Left ventricle myocardium superior (tissue), 1 donor: ENCODE results near the gene REN. TPM values are rescaled to one million over a fixed set of nuclear protein-coding genes. Genes with fewer than 3 reads are reported as not detected.

ENCODE experiments used
- ATAC-seq: fragments of 200-7000 bp; cut with Tn5 transposase; one replicate; pipeline ENCODE4 v1.9.1; 2020; ENCODE audit warnings: mild to moderate bottlenecking, moderate library complexity
- DNase-seq: peaks from one replicate; pipeline ENCODE4 v3.0.0-alpha.2; 2020
- intact Hi-C: fragments of 100-400 bp; cut with micrococcal nuclease; formaldehyde crosslinking; loops from one replicate; pipeline ENCODE4 v1.11.0; 2022
- total RNA-seq: library from RNA; stranded (reverse); fragmentation: NEBNext Ultra II Directional; extraction: Animal tissue kit (Norgen Biotek cat#: 25700); gene quantifications from one replicate; pipeline ENCODE4 v1.2.1, GENCODE V29; 2021
- donor health status: DM: no; HTN: yes; CAD: no; lungs with severe emphysema.

Gene REN
- total RNA-seq, 1 donor from 2014 or later: not detected

DNA sequence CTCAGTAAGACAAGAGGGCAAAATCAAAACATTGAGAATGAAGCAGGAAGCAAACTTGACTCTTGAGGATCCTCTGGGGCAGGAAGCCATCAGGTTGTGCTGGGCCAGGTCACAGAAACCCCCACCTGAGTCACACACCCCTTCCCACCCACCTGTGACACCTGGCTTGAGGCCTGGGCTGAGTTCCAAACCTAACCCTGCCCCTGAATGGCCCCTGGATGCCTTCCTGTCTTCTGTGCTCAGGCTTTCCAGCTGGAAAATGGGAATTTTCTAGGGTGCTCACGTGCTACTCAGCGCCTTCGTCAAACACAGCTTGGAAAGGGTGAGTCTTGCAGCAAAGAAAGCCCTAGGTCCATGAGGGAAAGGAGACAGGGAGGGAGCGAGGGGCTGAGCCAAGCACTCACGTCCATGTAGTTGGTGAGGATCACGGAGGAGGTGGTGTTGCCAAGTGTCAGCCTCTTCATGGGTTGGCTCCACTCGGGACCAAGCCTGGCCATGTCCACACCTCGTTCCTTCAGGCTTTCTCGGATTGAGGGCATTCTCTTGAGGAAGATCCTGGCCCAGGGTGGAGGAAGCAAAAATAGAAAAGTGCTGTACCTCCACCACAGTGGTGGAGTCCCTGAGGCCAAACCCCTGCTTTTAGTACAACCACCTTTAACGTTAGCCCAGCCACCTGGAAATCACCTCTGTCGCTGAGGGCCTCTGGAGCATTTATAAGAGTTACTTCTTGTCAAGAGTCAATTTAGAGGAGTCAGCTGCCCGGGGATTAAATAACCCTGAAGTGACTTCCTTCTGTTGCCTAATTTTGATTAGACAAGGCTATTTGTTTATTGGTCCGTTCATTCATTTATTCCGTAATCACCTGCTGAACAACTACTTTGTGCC lies 4.3 kb downstream of the REN start:
- no peak for DNase-seq
- intact Hi-C loops: loop anchor here (2.0 kb wide), 1 partner anchor 201 kb away; no protein-coding TSS in a partner anchor

DNA sequence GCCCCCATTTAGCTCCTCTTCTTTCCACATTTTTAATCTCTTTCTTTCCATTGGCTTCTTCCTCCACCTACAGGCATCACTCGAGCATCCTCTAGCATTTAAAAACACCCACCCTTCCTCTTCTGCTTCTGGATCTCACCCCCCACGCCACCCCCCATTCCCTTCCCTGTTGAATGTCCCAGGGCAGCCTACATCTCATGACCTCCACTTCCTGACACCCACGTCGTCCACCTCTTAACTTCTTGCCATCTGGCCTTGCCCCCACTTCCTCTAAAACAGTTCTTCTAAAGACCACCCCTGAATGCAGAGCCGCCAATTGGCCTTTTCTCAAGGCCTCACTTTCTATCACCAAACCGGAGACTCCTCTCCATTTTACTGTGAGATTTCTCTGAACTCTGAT lies 8.2 kb downstream of the REN start:
- no peak for DNase-seq
- intact Hi-C loops: no loop called here
- ATAC-seq: no peak

More for the DNA sequence above, 4.3 kb downstream of the REN start:
- no peak for ATAC-seq

DNA sequence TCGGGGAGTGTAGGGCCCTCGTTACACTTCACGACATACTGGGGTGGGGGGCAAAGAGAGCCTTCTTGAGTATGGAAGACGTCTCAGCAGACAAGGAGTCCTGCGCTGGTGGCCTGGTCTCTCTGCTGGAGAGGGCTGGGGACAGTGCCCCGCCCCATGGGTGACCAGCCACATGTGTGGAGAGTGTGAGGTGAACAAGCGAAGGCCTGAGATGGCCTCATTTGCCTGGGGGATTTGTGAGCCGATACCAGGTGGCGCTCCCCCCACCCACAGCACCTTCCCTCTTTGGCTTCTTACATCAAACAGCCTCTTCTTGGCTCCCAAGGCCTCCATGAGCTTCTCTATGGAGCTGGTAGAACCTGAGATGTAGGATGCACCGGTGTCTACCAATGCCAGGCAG lies 10.3 kb downstream of the REN start:
- intact Hi-C loops: no loop called here

DNA sequence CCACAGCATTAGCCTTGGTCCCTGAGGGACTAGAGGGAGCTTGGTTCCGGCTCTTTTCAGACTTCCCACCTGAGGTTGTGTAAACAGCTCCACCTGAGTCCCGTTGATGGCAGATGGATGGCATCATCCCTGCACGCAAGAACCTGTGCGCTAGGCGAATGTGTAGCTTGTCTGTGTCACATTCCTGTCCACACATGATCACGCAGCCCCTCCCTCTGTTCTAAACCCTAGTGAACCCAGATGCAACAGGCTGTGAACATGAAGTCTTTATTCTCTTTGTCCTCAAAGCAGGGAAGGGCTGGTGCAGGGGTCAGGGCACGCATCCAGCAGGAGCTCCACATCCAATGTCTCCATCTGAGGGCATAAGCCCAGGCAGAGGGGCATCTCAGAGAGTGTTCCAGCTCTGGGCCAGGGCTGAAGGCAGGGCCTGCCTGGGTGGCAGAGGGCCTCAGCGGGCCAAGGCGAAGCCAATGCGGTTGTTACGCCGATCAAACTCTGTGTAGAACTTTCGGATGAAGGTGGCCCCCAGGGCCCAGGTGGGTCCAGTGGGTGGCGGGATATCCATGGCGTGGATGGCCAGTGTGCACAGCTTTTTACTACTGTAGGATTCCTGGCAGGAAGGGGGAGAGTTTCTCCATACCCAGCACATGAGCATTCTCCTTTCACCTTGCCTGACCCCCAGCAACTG lies 11.4 kb downstream of the REN start:
- no peak for DNase-seq
- intact Hi-C loops: no loop called here
- ATAC-seq: no peak

More for the DNA sequence above, 10.3 kb downstream of the REN start:
- DNase-seq: no peak
- ATAC-seq: no peak

DNA sequence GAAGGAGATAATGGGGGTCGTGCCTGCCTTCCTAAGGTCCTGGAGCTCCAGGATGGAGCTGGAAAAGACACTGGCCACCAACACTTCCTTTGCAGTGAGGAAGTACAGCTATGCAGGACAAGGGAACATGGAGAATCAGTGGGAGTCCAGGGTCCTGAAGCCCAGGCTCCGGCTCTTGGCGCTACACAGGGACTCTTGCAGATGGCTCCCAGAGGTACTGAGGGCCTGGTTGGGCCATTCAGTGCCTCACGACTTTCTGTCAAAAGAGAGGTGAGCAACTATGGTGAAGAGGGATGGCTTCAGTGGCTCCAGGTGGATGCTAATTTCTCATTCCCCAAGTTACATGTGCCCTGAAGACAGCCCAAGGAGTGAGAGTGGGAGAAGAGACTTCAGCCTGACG lies 12.5 kb downstream of the REN start:
- no peak for ATAC-seq
- no peak for DNase-seq
- intact Hi-C loops: no loop called here

DNA sequence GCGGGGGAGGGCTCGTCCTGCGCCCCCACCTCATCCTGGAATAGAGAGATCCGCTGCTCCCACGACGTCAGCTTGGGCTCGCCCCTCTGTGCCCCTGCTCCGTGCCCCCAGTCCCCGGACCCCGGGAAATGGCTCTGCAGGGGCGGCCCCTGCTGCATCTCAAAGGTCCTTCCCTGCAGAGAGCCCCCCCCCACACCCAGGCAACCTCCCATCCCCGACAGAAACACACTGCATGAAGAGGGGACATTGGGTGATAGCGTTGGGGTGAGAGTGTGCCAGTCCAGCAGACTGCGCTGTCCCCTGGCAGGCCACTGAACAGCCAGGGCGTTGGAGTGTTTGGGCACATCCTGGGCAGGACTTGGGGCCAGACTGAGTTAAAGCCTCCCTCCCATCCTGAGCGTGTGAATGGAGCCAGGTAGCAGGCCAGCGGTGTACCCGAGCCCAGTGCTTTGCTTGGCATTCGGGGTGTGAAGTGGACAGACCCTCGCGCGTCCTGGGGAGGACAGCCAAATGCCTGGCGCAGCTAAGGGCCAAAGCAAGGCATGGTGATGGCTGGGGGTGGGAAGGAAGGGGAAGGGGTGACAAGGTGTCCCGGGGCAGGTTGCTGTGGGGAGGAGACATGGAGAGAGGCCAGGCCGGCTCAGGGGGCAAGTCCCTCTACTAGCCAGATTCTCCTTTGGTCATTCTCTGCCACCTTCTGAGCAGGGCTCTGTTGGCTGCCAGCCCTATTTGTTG lies 13.7 kb downstream of the REN start:
- peak; percentile 2 for ATAC-seq
- no peak for DNase-seq
- intact Hi-C loops: no loop called here

DNA sequence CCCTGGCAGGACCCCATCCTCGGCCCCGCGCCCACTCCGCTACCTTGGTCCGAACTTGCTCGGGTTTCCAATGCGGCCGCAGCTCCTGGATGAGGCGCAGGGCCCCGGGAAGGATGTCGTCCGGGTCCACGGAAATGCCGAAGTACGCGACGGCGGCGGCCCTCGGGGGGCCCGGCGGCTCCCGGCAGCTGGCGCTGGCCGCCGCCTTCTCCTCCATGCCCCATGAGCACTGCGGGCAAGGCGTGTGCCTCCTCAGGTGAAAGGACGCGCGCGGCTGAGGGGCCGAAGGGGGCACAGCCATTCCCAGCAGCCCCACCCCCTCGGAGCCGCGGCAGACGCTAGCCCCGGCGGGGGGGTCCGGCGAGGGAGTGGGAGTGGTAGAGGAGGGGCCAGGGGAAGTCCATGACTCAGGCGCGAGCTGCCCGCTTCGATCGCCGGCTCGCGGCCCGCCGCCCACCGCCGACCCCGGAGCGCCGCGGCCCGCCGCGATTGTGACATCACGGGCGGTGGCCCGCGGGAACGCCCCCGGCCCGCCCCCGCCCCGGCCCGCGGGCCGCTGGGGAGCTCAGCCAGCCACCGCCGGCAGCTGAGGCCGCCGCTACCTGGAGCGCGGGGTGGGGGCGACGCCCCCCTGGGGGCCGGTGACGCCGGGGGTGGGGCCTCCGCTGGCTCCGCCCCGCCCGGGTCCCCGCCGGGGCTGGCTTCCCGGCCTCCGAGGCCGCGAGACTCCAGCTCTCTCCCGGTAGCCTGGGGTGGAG lies 14.4 kb downstream of the REN start, which contains the start of gene ETNK2:
ETNK2 (minus strand) TSS at position 493 of the 758 bp plus-strand sequence; CDS start at position 301, 192 bp downstream.
- peak; percentile 68 for ATAC-seq
- DNase-seq: peak; percentile 71
- intact Hi-C loops: no loop called here

DNA sequence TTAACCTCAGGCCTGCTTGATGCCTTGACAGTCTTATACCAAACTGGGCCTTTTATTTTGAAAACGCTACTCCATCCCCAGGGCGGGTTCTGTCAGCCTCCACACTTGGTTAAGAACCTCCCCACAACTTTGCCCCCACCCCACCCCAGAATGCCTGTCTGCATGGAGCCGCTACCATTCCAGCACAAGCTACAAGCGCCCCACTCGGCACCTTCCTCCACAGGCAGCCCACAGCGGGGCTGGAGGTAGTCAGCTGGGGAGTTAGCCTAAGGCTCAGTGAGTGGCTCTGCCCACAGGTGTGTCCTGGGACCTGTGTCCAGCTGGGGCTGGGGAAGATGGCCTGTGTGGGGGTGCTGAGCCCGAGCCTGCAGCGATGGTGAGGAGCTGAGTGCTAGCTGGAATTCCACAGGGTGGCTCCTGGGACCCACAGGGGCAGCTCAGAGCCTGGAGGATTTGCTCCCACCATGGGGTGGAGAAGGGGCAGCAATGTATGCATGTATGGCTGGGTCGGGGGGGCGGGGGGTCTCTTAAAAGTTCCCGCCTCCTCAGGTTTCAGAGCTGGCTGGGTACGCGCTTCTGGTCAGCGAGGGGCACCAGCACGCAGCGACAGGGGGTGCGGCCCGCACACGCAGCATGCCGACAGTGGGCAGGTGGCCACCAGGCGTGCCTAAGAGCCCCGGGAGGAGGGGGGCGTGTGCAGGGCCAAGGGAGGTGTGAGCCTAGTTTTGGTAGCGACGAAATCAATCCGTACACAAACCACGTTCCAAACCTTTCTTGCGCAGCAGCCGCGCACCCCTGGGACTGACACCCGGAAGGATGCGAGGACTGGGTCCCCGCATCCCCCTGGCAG lies 15.2 kb downstream of the REN start:
- DNase-seq (peak; percentile 41), ATAC-seq (peak; percentile 30)
- intact Hi-C loops: no loop called here

DNA sequence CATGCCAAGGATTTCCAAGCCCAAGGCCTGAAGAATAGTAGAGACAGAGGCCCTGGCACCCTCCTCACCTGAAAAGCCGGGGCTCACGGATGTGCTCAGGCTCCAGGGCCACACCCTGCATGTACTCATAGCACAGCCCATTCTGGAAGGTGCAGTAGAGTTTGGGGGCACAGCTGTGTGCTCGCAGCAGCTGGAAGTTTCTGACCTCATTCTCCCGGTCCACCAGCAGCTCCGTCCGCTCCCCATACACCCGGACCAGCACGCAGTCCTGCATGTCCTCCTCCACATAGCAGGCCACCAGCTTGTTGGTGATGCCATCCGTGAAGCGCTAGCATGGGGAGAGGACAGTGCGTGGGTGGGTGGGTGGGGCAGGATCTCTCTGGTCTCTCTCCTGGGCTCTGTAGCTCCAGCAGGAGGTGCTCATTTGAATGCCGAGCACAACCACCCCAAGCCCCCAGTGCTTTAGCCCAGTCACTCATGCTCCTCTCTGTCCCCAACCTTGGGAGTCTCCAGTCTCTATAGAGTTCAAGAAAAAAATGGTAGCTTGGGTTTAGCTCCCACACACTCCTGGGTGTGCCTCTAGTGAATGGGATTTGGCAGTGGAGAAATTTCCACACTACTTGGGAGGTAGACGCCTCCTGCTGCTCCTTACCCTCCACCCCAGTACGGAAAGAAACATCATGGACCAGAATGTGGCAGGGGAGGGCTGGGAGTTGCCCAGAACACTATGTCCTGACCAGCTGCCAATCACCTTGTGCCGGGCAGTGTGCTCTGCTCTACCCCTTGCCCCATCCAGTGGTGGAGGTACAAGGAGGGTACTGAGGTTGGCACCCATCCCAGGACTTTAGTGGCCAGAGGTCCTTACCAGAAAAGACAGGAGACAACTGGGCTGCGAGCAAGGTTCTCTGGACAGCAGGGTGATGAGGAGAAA lies 16.2 kb downstream of the REN start:
- ATAC-seq: peak; percentile 44
- DNase-seq: no peak
- intact Hi-C loops: no loop called here

DNA sequence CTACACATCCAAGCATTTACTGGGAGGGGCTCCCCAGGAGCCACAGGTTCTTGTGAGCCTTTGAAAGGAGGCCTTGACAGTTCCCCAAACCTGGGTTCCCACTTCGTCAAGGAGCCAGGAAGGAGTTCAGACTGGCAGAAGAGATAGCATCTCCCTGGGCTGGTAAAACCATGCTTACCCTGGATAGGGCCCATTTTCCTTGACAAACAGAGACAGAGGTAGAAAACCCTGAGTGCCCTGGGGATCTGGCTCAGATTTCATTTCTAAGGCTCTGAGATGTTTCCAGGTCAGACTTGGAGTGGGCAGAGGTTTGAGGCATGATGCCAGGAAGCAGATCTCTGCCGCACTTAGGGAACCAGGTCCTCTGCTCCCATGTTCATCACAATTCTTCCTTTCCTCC lies 17.0 kb downstream of the REN start:
- ATAC-seq (no peak), DNase-seq (no peak)
- intact Hi-C loops: no loop called here

DNA sequence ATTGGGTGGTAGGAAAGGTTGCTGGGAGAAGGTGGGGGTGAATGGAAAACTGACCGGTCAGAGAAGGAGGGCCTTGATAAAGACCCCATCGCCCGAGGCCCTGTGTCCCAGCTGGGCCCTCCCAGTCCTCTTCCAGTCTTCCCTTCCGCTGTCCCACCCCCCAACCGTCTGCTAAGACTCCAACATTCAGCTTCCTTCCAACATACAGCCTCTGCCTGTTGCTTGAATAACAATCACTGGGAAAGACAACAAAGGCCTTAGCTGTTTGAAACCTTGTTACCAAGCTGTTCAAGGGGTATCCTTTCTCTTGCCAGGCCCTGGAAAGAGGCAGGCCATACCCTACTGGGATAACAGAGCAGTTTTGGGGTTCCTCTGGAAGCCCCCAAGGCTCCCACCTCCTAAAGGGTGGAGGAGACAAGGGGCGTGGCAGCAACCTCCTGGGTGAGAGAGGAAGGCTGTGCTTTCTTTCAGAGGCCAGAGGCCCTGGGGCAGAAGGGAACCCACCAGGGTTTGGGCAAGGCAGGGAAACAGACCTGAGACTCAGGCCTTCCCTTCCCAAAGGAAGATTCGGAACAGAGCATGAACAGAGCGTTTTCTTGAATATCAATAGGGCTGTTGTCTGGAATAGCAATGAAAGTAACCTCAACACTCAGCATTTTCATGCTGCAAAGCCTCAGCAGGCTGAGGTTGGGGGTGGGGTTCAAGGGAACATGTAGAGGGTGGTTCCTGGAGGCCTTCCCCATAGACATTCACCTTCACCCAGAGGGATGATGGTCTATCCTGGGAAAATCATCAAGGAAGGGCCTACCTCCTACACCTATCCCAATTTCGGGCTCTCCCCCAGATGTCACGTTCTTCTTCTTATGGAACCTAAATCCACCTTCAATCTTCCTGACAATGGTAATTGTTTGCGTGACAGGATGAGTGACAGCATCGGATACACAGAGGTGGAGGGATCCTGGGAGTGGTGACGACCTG lies 18.4 kb downstream of the REN start:
- DNase-seq: no peak
- intact Hi-C loops: no loop called here
- no peak for ATAC-seq

DNA sequence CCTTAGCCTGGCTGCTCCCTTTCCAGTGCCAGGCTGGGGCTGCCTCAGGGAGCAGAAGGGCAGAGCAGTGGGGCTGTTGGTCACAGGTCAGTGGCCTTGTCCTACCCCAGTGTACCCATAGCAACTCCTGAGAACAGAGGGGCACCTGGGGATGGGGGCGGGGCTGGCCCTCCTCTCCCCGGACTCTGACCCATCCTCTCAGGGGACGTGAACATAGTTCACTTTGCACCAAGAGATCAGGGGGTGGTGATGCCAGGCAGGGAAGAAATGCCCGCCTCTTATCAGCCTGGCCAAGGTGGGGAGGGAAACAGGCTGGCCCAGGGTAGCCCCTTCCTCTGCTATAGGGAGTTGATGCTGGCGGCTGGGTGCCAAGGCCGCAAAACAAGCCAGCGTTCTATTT lies 19.2 kb downstream of the REN start:
- intact Hi-C loops: no loop called here
- DNase-seq: no peak

DNA sequence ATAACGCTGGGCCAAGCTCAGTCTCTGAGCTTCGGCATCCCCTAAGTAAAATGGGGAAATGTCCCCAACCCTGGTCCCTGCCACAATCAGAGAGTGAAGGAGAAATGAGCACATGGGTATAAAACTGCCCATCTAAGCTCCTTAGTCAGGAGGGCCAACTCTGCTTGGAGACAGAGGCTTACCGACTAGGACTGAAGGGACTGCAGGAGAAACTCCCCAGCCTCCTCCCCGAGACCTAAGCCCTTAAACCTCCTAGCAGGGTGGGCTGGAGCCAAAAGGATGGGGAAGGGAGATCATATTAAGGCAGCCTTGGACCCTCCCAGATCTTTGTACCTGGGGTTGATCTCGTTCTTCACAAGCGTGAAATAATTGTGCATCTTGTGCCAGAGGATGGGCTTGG lies 19.8 kb downstream of the REN start:
- no peak for DNase-seq

More for the DNA sequence above, 19.2 kb downstream of the REN start:
- ATAC-seq: no peak

DNA sequence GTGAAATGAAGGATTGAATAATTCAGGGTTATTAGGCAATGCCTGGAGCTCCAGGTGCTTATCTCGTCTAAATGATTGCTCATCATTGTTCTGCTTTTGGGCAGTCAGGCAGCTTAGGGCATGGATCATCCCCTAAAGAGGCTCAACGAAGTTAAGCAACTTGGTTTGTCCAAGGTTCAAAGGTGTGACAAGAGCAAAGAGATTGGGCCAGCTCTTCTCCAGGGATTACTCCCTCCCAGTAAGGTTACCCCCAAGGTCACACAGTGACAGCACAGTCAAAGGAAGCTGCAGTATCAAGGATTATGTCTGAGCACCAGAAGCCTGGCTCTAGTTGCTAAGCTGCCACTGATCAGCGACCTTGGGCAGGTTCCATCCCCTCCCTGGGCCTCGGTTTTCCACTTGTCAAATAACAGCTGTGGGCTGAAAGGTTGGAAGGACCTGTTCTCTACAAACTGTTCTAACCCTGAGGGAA lies 21.1 kb downstream of the REN start:
- no peak for DNase-seq
- intact Hi-C loops: no loop called here

More for the DNA sequence above, 19.8 kb downstream of the REN start:
- intact Hi-C loops: no loop called here
- ATAC-seq: no peak

DNA sequence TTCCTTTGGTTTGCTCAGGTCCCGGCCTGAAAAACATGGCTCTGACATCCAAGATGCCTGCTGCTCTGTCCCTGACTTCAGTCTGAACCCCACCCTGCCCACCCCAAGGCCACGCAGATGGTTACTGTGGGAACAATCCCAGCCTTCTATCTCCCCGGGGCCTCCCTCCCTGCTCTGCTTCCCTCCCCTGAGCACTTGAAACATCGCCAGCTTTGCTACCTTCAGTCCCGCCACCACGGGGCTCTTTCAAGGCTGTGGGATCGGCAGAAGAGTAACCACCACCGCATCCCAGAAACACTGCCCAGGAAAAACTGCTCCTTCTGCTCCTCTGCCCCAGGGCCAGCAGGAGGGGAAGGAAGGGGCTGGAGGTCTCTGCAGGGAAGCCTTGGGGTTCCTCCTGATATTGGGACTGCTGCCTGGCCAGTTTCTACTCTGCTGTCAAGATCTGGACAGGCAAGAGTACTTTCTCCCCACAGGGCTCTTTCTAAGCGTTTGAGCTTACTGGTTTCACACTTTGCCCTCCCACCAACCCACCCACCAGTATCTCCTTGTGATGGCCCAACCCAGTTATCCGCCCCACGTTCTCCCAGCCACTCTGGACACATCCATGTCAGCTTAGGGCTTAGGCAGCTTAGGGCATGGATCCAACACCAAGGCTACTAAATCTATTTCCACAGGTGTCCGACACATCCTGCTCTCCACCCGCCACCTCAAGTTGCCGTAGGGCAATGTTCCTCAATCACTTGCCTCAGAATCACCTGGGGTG lies 22.7 kb downstream of the REN start:
- DNase-seq: no peak
- intact Hi-C loops: no loop called here
- no peak for ATAC-seq

More for the DNA sequence above, 21.1 kb downstream of the REN start:
- ATAC-seq: no peak
